ACC112 (cell line): ENCODE measurements around the gene DOCK3.
"Not testable (repeated sequence)": the region's sequence is repeated elsewhere in the genome, so short reads cannot be mapped to it uniquely, and the experiment has no call there.

ENCODE experiments used
- H2AFZ ChIP-seq: fragments of 200-600 bp; sonication (generic); one replicate; pipeline ENCODE4 v1.6.0; 2017; ENCODE audit warnings: antibody characterized with exemption, low read length; ENCODE audit not compliant: unreplicated experiment
- H3K27ac ChIP-seq: fragments of 200-600 bp; sonication (generic); 2 replicates; pipeline ENCODE4 v1.5.1; 2014; ENCODE audit warnings: low read depth, mild to moderate bottlenecking, antibody characterized with exemption, low read length, moderate library complexity
- H3K27me3 ChIP-seq: fragments of 200-600 bp; sonication (generic); 2 replicates; pipeline ENCODE4 v1.6.1; 2014; ENCODE audit warnings: mild to moderate bottlenecking, antibody characterized with exemption, low read length, moderate library complexity, mixed read lengths; ENCODE audit not compliant: insufficient read depth
- H3K36me3 ChIP-seq: fragments of 200-600 bp; sonication (generic); 2 replicates; pipeline ENCODE4 v1.6.1; 2016; ENCODE audit warnings: mild to moderate bottlenecking, antibody characterized with exemption, low read length, moderate library complexity, mixed read lengths; ENCODE audit not compliant: insufficient read depth
- H3K4me1 ChIP-seq: fragments of 200-600 bp; sonication (generic); one replicate; pipeline ENCODE4 v1.6.1; 2016; ENCODE audit warnings: low read length, mixed read lengths; ENCODE audit not compliant: insufficient read depth, unreplicated experiment, control insufficient read depth
- H3K4me3 ChIP-seq: fragments of 200-600 bp; sonication (generic); 2 replicates; pipeline ENCODE4 v1.5.1; 2014; ENCODE audit warnings: mild to moderate bottlenecking, low read depth, low read length
- H3K79me2 ChIP-seq: fragments of 200-600 bp; sonication (generic); one replicate; pipeline ENCODE4 v1.6.0; 2016; ENCODE audit warnings: low read length; ENCODE audit not compliant: control insufficient read depth, unreplicated experiment, insufficient read depth

Gene DOCK3

DNA sequence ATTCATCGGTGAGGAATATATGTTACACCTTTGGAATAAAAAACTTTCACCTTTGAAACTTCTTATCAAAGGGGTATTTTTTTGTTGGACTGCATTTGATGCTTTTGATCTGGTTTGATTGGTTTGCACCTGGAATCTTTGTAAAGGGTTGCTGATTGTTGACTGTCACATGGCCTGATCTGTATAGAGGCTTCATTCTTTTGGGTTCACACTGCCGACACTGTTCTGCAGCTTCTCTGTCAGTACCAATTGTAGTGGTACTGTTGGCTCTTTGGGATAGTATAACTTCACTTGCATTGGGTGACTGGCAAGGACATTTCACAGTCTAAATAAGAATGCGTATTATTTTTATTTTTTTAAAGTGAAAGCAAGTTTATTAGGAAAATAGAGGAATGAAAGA, 155.7 kb downstream of the DOCK3 start:
- Histone ChIP-seq H3K27me3 (peaks cover 5% of the 10 kb centered on the region; the same call in 1 of the 2 replicates), H3K79me2 (no peaks in the 10 kb centered on the region), H3K27ac (no peak overlapping the region), H3K4me1 (no peaks in the 10 kb centered on the region), H3K36me3 (no peaks in the 10 kb centered on the region), H3K4me3 (no peak overlapping the region), H2AFZ (no peak overlapping the region)

GRCh38 chr3:50831009-50831408, 156.3 kb downstream of the DOCK3 start:
- not testable (repeated sequence) for H3K27me3 ChIP-seq, H3K36me3 ChIP-seq, H3K79me2 ChIP-seq, H3K4me3 ChIP-seq, H2AFZ ChIP-seq, H3K4me1 ChIP-seq, H3K27ac ChIP-seq

GRCh38 chr3:50840983-50841489, 166.3 kb downstream of the DOCK3 start:
- Histone ChIP-seq H3K79me2 (no peaks in the 10 kb centered on the region), H2AFZ (no peak overlapping the region), H3K36me3 (no peaks in the 10 kb centered on the region), H3K27me3 (peaks cover 8% of the 10 kb centered on the region; the same call in 1 of the 2 replicates), H3K4me1 (no peaks in the 10 kb centered on the region), H3K4me3 (no peak overlapping the region), H3K27ac (no peak overlapping the region)

- Histone ChIP-seq H3K36me3 (no peaks in the 10 kb centered on the region), H3K79me2 (no peaks in the 10 kb centered on the region), H3K4me3 (no peak overlapping the region)
These were observed 173.6 kb downstream of the DOCK3 start for GRCh38 chr3:50848308-50848707.

GRCh38 chr3:50850639-50851511, 176.1 kb downstream of the DOCK3 start:
- H2AFZ ChIP-seq = no peak overlapping the region
- no peak overlapping the region for H3K27ac ChIP-seq
- no peaks in the 10 kb centered on the region for H3K36me3 ChIP-seq
- no peak overlapping the region for H3K4me3 ChIP-seq
- no peaks in the 10 kb centered on the region for H3K4me1 ChIP-seq
- H3K27me3 ChIP-seq = 0 out of 2 replicates have a peak, but pooled peaks cover 1% of the 10 kb centered on the region
- H3K79me2 ChIP-seq = no peaks in the 10 kb centered on the region

More at GRCh38 chr3:50848308-50848707, 173.6 kb downstream of the DOCK3 start:
- Histone ChIP-seq H3K4me1 (no peaks in the 10 kb centered on the region), H3K27me3 (0 out of 2 replicates have a peak, but pooled peaks cover 3% of the 10 kb centered on the region), H3K27ac (no peak overlapping the region), H2AFZ (no peak overlapping the region)

GRCh38 chr3:50853936-50854335, 179.2 kb downstream of the DOCK3 start:
- Histone ChIP-seq H3K4me1 (no peaks in the 10 kb centered on the region), H3K27me3 (0 out of 2 replicates have a peak, but pooled peaks cover 4% of the 10 kb centered on the region), H3K27ac (no peak overlapping the region), H3K4me3 (no peak overlapping the region), H2AFZ (no peak overlapping the region), H3K36me3 (no peaks in the 10 kb centered on the region), H3K79me2 (no peaks in the 10 kb centered on the region)

DNA sequence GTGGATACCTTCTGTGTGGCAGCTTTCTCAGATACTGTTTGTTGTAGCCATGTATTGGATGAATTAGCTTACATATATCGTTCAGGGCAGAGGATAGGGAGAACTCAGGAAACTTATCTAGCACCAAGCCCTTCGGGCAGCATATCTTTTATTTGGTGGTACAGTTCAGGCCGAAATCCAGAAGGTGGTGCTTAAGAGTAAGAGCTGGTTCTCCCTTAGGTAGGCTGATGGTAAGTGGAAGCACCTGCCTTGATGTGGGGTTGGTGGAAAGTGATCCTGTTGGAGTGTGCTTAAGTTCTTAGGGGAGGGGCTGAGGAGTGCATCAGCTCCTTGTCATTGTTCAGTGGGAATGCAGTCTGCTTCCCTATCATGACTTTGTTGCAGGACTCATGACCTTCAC, 187.5 kb downstream of the DOCK3 start:
- H3K27me3 ChIP-seq = no peaks in the 10 kb centered on the region
- H2AFZ ChIP-seq = no peak overlapping the region
- H3K79me2 ChIP-seq = no peaks in the 10 kb centered on the region
- no peaks in the 10 kb centered on the region for H3K36me3 ChIP-seq
- H3K27ac ChIP-seq = no peak overlapping the region
- no peaks in the 10 kb centered on the region for H3K4me1 ChIP-seq
- no peak overlapping the region for H3K4me3 ChIP-seq

DNA sequence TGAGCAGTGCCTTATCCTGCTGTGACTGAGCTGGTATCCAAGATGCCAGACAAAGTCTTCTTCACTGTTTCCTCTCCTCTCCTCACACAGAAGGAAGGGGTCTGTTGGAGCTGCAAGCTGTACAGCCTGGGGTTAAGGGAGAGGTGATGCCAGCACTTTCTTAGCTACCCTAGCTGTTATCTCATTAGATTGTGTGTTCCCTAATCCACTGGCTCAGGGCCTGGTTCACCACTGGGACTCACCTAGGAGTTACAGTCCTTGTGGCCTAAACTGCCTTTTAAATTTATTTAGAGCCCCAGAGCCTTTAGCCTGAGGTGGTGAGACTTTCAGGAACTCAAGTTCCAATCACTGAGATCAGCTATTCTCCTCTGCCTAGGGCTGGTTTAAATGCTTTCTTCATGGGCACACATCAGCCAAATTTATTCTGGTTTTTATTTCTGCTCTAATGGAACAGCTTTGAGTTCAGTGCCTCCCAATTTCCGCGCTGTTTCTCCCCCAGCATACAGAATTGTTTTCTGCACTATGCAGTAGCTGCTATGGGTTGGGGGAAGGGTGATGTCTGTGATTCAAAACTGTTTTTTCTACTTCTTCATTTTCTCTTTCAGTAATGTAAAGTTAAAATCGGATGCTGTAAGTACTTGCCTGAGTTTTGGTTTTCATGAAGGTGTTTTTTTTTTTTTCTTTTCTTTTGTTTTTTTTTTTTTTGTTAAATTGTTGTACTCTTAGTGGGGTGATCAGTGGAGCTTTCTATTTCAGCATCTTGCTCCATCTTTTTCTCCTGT, 198.8 kb downstream of the DOCK3 start:
- H2AFZ ChIP-seq = no peak overlapping the region

GRCh38 chr3:50874876-50875275, 200.1 kb downstream of the DOCK3 start:
- H3K27me3 ChIP-seq, H3K36me3 ChIP-seq: not testable (repeated sequence)

More for the DNA sequence above, 198.8 kb downstream of the DOCK3 start:
- Histone ChIP-seq H3K79me2 (no peaks in the 10 kb centered on the region), H3K36me3 (no peaks in the 10 kb centered on the region), H3K4me1 (no peaks in the 10 kb centered on the region), H3K27me3 (no peaks in the 10 kb centered on the region; the same call in 1 of the 2 replicates), H3K4me3 (no peak overlapping the region), H3K27ac (no peak overlapping the region)

DNA sequence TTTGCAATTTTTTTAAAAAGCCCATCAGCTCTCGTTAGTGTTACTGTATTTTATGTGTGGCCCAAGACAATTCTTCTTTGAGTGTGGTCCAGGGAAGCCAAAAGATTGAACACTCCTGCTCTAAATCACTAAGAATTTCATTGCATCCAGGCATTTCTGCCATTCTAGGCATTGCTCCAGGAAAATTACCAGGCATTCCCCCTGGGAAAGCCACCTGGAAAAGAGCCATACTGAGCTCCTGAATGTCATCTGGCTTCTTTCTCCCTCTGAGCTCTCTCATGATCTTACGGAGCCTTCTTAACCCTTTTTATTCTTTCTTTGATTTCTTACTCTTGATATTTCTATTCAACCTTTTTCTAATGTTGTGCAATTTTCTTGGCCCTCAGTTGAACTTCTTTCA, 202.2 kb downstream of the DOCK3 start:
- no peaks in the 10 kb centered on the region; the same call in 1 of the 2 replicates for H3K27me3 ChIP-seq
- H3K27ac ChIP-seq = no peak overlapping the region
- no peaks in the 10 kb centered on the region for H3K4me1 ChIP-seq
- no peak overlapping the region for H2AFZ ChIP-seq
- no peaks in the 10 kb centered on the region for H3K36me3 ChIP-seq
- no peak overlapping the region for H3K4me3 ChIP-seq
- no peaks in the 10 kb centered on the region for H3K79me2 ChIP-seq

More at GRCh38 chr3:50874876-50875275, 200.1 kb downstream of the DOCK3 start:
- H3K4me1 ChIP-seq, H3K4me3 ChIP-seq, H3K79me2 ChIP-seq, H2AFZ ChIP-seq, H3K27ac ChIP-seq: not testable (repeated sequence)
